Ectodermal cell (in vitro differentiated cells): ENCODE measurements around the gene MDK.

Experiments
- H3K27ac ChIP-seq: 2 replicates; pipeline ENCODE4 v1.7.0; 2013; ENCODE audit warnings: mild to moderate bottlenecking, low read depth, low read length; ENCODE audit not compliant: insufficient read depth, poor library complexity, severe bottlenecking
- H3K27me3 ChIP-seq: 2 replicates; pipeline ENCODE4 v1.7.0; 2013; ENCODE audit warnings: mild to moderate bottlenecking, low read length; ENCODE audit not compliant: insufficient read depth, control insufficient read depth, poor library complexity, severe bottlenecking
- H3K36me3 ChIP-seq: one replicate; pipeline ENCODE4 v1.7.0; 2013; ENCODE audit warnings: low read length; ENCODE audit not compliant: control insufficient read depth, insufficient read depth
- H3K4me1 ChIP-seq: one replicate; pipeline ENCODE4 v1.7.0; 2013; ENCODE audit warnings: low read length; ENCODE audit not compliant: control insufficient read depth, insufficient read depth
- H3K4me3 ChIP-seq: 2 replicates; pipeline ENCODE4 v1.7.0; 2013; ENCODE audit warnings: low read depth, low read length, control low read depth; ENCODE audit not compliant: insufficient read depth
- H3K9me3 ChIP-seq: 2 replicates; pipeline ENCODE4 v1.7.0; 2013; ENCODE audit warnings: mild to moderate bottlenecking, low read length, moderate library complexity; ENCODE audit not compliant: control insufficient read depth
- WGBS, 2 experiments: methylation state at CpG; one replicate each; pipeline ENCODE4 v1.1.7; 2013; ENCODE audit warnings: missing lambda C conversion rate in 2 of 2; 5-methylcytosine and 5-hydroxymethylcytosine counted together

The MDK gene

DNA sequence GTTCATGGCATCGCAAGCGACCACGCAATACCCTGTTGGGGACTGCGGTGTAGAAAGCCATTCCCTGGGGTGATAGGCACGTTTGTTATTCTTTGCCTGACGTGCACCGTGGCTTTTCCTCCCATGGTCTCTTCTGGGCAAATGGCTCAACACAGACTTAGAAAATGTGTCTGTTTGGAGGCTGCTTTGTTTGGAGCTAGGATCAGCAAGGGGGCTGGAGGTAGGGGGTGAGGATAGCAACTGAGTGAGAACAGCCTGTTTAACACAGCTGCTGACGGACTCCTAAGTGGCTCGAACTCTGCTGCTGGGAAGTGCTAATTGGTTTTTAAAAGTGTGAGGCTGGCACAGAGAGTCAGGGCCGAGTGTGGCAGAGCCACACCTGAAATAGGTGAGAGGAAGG lies 26.2 kb downstream of the MDK start:
- peaks cover 4% of the 10 kb centered on the region for H3K36me3 ChIP-seq
- H3K27me3 ChIP-seq: no peaks in the 10 kb centered on the region
- 88 to 89% methylated on average over 10 of the region's 10 CpGs for WGBS, 2 experiments
- H3K4me3 ChIP-seq: no peak overlapping the region
- peak overlapping the region; percentile 48 for H3K27ac ChIP-seq
- peaks cover 4% of the 10 kb centered on the region for H3K4me1 ChIP-seq
- H3K9me3 ChIP-seq: no peaks in the 10 kb centered on the region

GRCh38 chr11:46408407-46408986 lies 27.0 kb downstream of the MDK start:
- H3K4me3 ChIP-seq: no peak overlapping the region
- peaks cover 4% of the 10 kb centered on the region for H3K36me3 ChIP-seq
- H3K27ac ChIP-seq: no peak overlapping the region
- peaks cover 4% of the 10 kb centered on the region for H3K4me1 ChIP-seq
- H3K27me3 ChIP-seq: no peaks in the 10 kb centered on the region
- H3K9me3 ChIP-seq: no peaks in the 10 kb centered on the region
- WGBS, 2 experiments: 94 to 96% methylated on average over 6 of the region's 6 CpGs

GRCh38 chr11:46410021-46410420 lies 28.6 kb downstream of the MDK start:
- peak overlapping the region; percentile 17 for H3K27ac ChIP-seq
- H3K4me1 ChIP-seq: peaks cover 9% of the 10 kb centered on the region
- H3K27me3 ChIP-seq: no peaks in the 10 kb centered on the region
- WGBS, 2 experiments: 52 to 53% methylated on average over 5 of the region's 5 CpGs
- H3K9me3 ChIP-seq: no peaks in the 10 kb centered on the region
- no peak overlapping the region for H3K4me3 ChIP-seq
- peaks cover 4% of the 10 kb centered on the region for H3K36me3 ChIP-seq

GRCh38 chr11:46413760-46414465 lies 32.4 kb downstream of the MDK start:
- 95 to 96% methylated on average over 9 of the region's 9 CpGs for WGBS, 2 experiments
- no peak overlapping the region for H3K27ac ChIP-seq
- no peaks in the 10 kb centered on the region for H3K36me3 ChIP-seq

DNA sequence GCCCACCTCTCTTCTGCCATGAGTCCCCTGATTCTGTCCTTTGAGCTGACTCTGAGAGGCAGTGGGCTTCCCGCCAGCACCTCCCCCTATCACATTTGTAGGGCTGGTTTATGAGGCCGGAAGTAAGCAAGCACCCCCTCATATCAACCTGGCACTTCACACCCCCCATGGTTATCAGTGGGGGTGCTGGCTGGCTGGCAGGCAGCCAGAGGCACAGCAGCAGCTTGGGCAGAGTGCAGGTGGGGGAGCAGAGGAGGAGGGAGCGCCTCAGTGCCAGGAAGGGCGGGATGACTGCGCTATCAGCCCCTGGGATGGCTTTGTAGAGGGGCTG lies 33.0 kb downstream of the MDK start:
- H3K9me3 ChIP-seq: no peaks in the 10 kb centered on the region
- 90 to 96% methylated on average over 5 of the region's 5 CpGs for WGBS, 2 experiments
- no peaks in the 10 kb centered on the region for H3K27me3 ChIP-seq
- H3K4me3 ChIP-seq: no peak overlapping the region
- H3K27ac ChIP-seq: no peak overlapping the region
- H3K4me1 ChIP-seq: peaks cover 27% of the 10 kb centered on the region
- H3K36me3 ChIP-seq: no peaks in the 10 kb centered on the region

More at GRCh38 chr11:46413760-46414465, 32.4 kb downstream of the MDK start:
- no peak overlapping the region for H3K4me3 ChIP-seq
- H3K4me1 ChIP-seq: peaks cover 26% of the 10 kb centered on the region
- no peaks in the 10 kb centered on the region for H3K27me3 ChIP-seq
- no peaks in the 10 kb centered on the region for H3K9me3 ChIP-seq

DNA sequence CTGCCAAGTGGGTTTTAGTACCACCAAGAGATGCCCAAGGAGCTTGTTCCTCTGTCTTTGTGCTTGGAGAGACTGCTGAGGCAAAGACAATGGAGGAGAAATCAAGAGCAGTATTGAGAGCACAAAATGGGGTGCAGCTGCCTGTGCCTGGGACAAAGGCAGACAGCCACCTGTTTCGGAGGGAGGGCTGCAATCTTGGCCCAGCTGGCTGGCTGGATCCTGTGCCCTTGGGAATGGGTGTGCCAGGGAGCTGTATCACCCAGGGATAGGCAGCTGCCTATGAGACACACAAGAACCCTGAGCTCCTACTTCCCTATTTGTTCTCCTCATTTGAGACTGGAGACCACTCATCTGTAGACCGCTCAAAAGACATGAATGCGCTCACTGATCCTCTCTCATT lies 33.4 kb downstream of the MDK start:
- 61 to 62% methylated on average over 3 of the region's 3 CpGs for WGBS, 2 experiments
- Histone ChIP-seq H3K36me3 (no peaks in the 10 kb centered on the region), H3K4me1 (peaks cover 27% of the 10 kb centered on the region), H3K9me3 (no peaks in the 10 kb centered on the region), H3K27ac (no peak overlapping the region), H3K27me3 (no peaks in the 10 kb centered on the region), H3K4me3 (no peak overlapping the region)

DNA sequence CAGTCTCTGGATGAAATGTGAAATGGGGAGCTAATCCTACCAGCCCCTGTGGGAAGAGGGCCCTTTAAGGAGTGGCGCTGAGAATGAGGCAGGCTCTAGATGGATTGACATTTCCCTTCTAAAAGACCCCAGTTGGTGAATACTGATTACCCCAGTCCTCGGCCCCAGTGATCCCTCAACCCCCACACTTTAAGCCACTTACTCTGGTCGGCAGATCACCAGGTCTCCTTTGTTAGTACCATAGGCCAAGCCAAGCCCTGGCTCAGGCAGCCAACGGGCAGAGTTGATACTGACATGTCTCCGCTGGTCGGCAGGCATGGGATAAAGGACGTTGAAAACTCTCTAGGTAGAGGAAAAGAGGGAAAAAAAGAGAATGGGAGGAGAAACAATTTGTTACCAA lies 36.2 kb downstream of the MDK start:
- Histone ChIP-seq H3K27ac (peak overlapping the region; percentile 71), H3K9me3 (no peaks in the 10 kb centered on the region), H3K4me1 (peaks cover 27% of the 10 kb centered on the region), H3K27me3 (no peaks in the 10 kb centered on the region), H3K4me3 (no peak overlapping the region), H3K36me3 (no peaks in the 10 kb centered on the region)
- 12 to 22% methylated on average over 7 of the region's 7 CpGs for WGBS, 2 experiments

DNA sequence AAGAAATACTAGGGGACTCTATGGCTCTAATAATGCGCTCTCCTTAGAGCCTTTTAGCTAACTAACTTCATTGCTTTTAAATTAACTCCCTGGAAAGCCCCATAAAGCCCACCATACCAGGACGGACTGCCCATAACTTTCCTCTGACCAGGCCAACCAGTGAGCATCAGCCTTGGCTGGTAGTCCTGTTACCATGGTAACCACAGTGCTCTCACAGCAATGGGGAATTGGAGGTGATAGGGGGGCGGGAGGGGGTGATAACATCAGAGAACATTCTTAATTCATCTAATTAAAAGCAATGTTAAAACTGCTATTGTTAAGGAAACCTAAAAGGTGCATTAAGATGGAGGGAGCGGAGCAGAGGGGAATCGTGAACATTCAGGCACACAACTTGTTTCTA lies 37.3 kb downstream of the MDK start:
- no peaks in the 10 kb centered on the region for H3K9me3 ChIP-seq
- 89 to 91% methylated on average over 4 to 5 of the region's 5 CpGs for WGBS, 2 experiments
- peaks cover 27% of the 10 kb centered on the region for H3K4me1 ChIP-seq
- H3K27ac ChIP-seq: no peak overlapping the region
- no peaks in the 10 kb centered on the region for H3K27me3 ChIP-seq
- no peak overlapping the region for H3K4me3 ChIP-seq
- no peaks in the 10 kb centered on the region for H3K36me3 ChIP-seq

DNA sequence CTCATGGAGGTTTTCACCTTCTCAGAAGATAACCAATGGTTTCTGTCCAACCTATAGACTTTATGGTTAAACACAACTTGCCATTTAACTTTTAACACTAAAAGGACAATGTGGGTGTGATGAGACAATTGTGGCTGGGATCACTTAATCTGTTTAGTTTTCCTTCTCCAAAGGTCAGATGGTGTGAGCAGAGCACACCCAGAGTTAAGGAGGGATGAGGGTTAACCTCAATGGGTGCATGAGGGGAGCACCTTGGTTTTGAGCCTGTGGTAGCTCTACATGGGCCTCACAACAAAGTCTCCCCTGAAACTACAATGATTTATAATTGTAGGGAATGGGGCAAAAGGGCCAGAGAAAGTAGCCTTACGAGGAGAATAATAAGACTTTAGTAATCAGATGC lies 39.0 kb downstream of the MDK start:
- WGBS, 2 experiments: 83 to 91% methylated on average over 1 of the region's 1 CpG
- no peaks in the 10 kb centered on the region for H3K36me3 ChIP-seq
- H3K4me1 ChIP-seq: peaks cover 21% of the 10 kb centered on the region

GRCh38 chr11:46421257-46421880 lies 39.9 kb downstream of the MDK start:
- Histone ChIP-seq H3K27ac (no peak overlapping the region), H3K9me3 (no peaks in the 10 kb centered on the region), H3K4me3 (no peak overlapping the region), H3K4me1 (peaks cover 20% of the 10 kb centered on the region), H3K36me3 (no peaks in the 10 kb centered on the region), H3K27me3 (no peaks in the 10 kb centered on the region)
- 95% methylated on average over 8 of the region's 8 CpGs for WGBS, 2 experiments

More for the DNA sequence above, 39.0 kb downstream of the MDK start:
- H3K4me3 ChIP-seq: no peak overlapping the region
- no peaks in the 10 kb centered on the region for H3K27me3 ChIP-seq
- H3K27ac ChIP-seq: no peak overlapping the region
- H3K9me3 ChIP-seq: no peaks in the 10 kb centered on the region
